NCI-H187 (cell line): ENCODE results near the gene ADAP2.
"Not testable (repeated sequence)": the region's sequence is repeated elsewhere in the genome, so short reads cannot be mapped to it uniquely, and the experiment has no call there.

Source experiments
- DNase-seq, 2 experiments: peaks; one replicate each; lab custom pipeline; 2025; lab: John Stamatoyannopoulos, UW

ADAP2 gene

GRCh38 chr17:30929861-30930260 lies 8.1 kb downstream of the ADAP2 start:
- not testable (repeated sequence) for DNase-seq

- no peak for DNase-seq
Measured at GRCh38 chr17:30930495-30930894, 8.8 kb downstream of the ADAP2 start.

- not testable (repeated sequence) for DNase-seq
Measured at GRCh38 chr17:30931582-30931981, 9.8 kb downstream of the ADAP2 start.

- DNase-seq = no peak
Measured at GRCh38 chr17:30933966-30934365, 12.2 kb downstream of the ADAP2 start.

GRCh38 chr17:30939051-30939689 lies 17.4 kb downstream of the ADAP2 start:
- no peak for DNase-seq

GRCh38 chr17:30942308-30943079 lies 20.7 kb downstream of the ADAP2 start:
- no peak for DNase-seq

GRCh38 chr17:30947796-30948195 lies 26.1 kb downstream of the ADAP2 start:
- DNase-seq = no peak

GRCh38 chr17:30950189-30950588 lies 28.4 kb downstream of the ADAP2 start:
- no peak for DNase-seq

GRCh38 chr17:30950669-30951399 lies 29.1 kb downstream of the ADAP2 start:
- no peak for DNase-seq

GRCh38 chr17:30952638-30953393 lies 31.1 kb downstream of the ADAP2 start:
- DNase-seq = no peak

GRCh38 chr17:30954046-30954830 lies 32.5 kb downstream of the ADAP2 start:
- no peak for DNase-seq

GRCh38 chr17:30956764-30957374 lies 35.1 kb downstream of the ADAP2 start:
- no peak for DNase-seq

- DNase-seq = no peak
Measured at GRCh38 chr17:30957741-30958140, 36.0 kb downstream of the ADAP2 start.

- no peak for DNase-seq
Measured at GRCh38 chr17:30958187-30958586, 36.4 kb downstream of the ADAP2 start.

GRCh38 chr17:30961209-30962188 lies 39.8 kb downstream of the ADAP2 start:
- DNase-seq = no peak

GRCh38 chr17:30964312-30964711 lies 42.6 kb downstream of the ADAP2 start:
- not testable (repeated sequence) for DNase-seq

- no peak for DNase-seq
Measured at GRCh38 chr17:30964876-30965275, 43.1 kb downstream of the ADAP2 start.

- no peak for DNase-seq
Measured at GRCh38 chr17:30965686-30966085, 43.9 kb downstream of the ADAP2 start.

- not testable (repeated sequence) for DNase-seq
Measured at GRCh38 chr17:30967911-30968310, 46.2 kb downstream of the ADAP2 start.
